Measurements from ENCODE around the gene SLC36A4. TPM values are rescaled to one million over a fixed set of nuclear protein-coding genes. Genes with fewer than 3 reads are reported as not detected.
"Not testable (repeated sequence)": the region's sequence is repeated elsewhere in the genome, so short reads cannot be mapped to it uniquely, and the experiment has no call there.

SLC36A4 gene
- total RNA-seq, 2 experiments from 2014 or later = 3.0 to 4.2 TPM

DNA sequence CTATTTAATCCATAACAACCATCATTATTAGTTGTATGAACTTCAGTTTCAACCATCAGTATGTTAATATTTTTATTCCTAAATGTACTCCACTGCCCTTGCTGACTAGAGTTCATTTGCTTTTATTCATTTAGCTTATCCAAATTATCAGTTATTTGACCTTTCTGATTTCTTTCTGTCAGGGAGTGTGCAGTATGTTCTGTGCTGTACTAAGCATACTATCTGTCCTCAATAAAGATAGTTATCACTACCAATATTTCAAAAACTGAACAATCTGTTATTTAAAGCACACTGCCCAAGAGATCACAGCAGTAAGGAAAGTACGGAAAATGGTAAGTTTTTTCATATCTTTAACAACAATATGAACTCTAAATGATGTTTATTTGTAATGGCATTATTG, 8.3 kb downstream of the SLC36A4 start:
- no peaks in the 10 kb centered on the region for H3K4me1 ChIP-seq (ENCODE audit: insufficient read depth, low read length, poor library complexity, severe bottlenecking)
- no peak overlapping the region for H3K4me2 ChIP-seq (ENCODE audit: low read length)
- no peaks in the 10 kb centered on the region for H3K9me2 ChIP-seq (ENCODE audit: insufficient read depth, low read length)
- H2AFZ ChIP-seq (ENCODE audit: low read length) = no peak overlapping the region
- no peaks in the 10 kb centered on the region for H3K36me3 ChIP-seq (ENCODE audit: insufficient read depth, low read length)
- TF ChIP-seq EZH2phosphoT487 (IDR thresholded peaks at IDR 0.05; ENCODE audit: borderline replicate concordance, low read depth, low read length) (no peak), CTCF (conservative IDR thresholded peaks at IDR 0.05; ENCODE audit: low read length) (no peak)
- no peak overlapping the region for H3K4me3 ChIP-seq (ENCODE audit: low read depth, low read length, poor library complexity, severe bottlenecking)
- intact Hi-C loops (cut with micrococcal nuclease; ENCODE audit: unreplicated experiment) = no loop called here
- no peak overlapping the region for H3K27ac ChIP-seq (ENCODE audit: low read depth, low read length, poor library complexity, severe bottlenecking)
- no TSS peak for BruUV-seq (replicated peaks)
- no peaks in the 10 kb centered on the region for H3K9me3 ChIP-seq (ENCODE audit: low read length)
- ChIA-PET POLR2A (interaction anchor here (0.5 kb wide), 1 partner anchor 36 kb away, joined by 3 read pairs; no protein-coding TSS in a partner anchor), CTCF (ENCODE audit: unreplicated experiment) (interaction anchor here (0.6 kb wide), 1 partner anchor 270 kb away, joined by 4 read pairs; no protein-coding TSS in a partner anchor)
- no peaks in the 10 kb centered on the region for H3K79me2 ChIP-seq (ENCODE audit: insufficient read depth, low read depth, low read length)
- H4K20me1 ChIP-seq (ENCODE audit: insufficient read depth, low read length) = no peaks in the 10 kb centered on the region
- no peak for DNase-seq (ENCODE audit: low spot score)

DNA sequence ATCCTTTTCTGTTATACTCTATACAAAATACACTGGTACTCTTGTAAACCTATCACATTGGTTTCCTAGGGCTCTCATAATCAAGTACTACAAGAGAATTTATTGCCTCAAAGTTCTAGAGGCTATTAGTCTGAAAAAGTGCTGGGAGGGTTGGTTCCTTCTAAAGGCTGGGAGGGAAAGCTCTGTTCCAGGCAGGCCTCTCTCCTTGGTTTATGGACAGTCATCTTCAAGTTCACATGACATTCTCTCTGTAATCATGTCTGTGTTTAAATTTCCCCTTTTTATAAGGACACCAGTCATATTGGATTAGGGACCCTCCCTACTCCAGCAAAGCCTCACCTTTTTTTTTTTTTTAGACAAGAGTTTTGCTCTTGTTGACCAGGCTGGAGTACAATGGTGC, 9.1 kb downstream of the SLC36A4 start:
- POLR2A ChIA-PET = no interaction called here
- Histone ChIP-seq H4K20me1 (ENCODE audit: insufficient read depth, low read length) (no peaks in the 10 kb centered on the region), H3K79me2 (ENCODE audit: insufficient read depth, low read depth, low read length) (no peaks in the 10 kb centered on the region), H3K4me3 (ENCODE audit: low read depth, low read length, poor library complexity, severe bottlenecking) (no peak overlapping the region), H3K4me1 (ENCODE audit: insufficient read depth, low read length, poor library complexity, severe bottlenecking) (no peaks in the 10 kb centered on the region), H2AFZ (ENCODE audit: low read length) (no peak overlapping the region), H3K9me2 (ENCODE audit: insufficient read depth, low read length) (no peaks in the 10 kb centered on the region), H3K9me3 (ENCODE audit: low read length) (no peaks in the 10 kb centered on the region), H3K4me2 (ENCODE audit: low read length) (no peak overlapping the region), H3K27ac (ENCODE audit: low read depth, low read length, poor library complexity, severe bottlenecking) (no peak overlapping the region), H3K36me3 (ENCODE audit: insufficient read depth, low read length) (no peaks in the 10 kb centered on the region)
- no peak for TF ChIP-seq CTCF (conservative IDR thresholded peaks at IDR 0.05; ENCODE audit: low read length)
- no peak for TF ChIP-seq EZH2phosphoT487 (IDR thresholded peaks at IDR 0.05; ENCODE audit: borderline replicate concordance, low read depth, low read length)
- intact Hi-C loops (cut with micrococcal nuclease; ENCODE audit: unreplicated experiment) = no loop called here
- no TSS peak for BruUV-seq (replicated peaks)
- DNase-seq (ENCODE audit: low spot score) = no peak
- CTCF ChIA-PET (ENCODE audit: unreplicated experiment) = no interaction called here

- H4K20me1 ChIP-seq (ENCODE audit: insufficient read depth, low read length) = no peaks in the 10 kb centered on the region
- no peaks in the 10 kb centered on the region for H3K4me1 ChIP-seq (ENCODE audit: insufficient read depth, low read length, poor library complexity, severe bottlenecking)
- H3K9me3 ChIP-seq (ENCODE audit: low read length) = no peaks in the 10 kb centered on the region
- intact Hi-C loops (cut with micrococcal nuclease; ENCODE audit: unreplicated experiment) = no loop called here
- H3K9me2 ChIP-seq (ENCODE audit: insufficient read depth, low read length) = no peaks in the 10 kb centered on the region
- H3K4me2 ChIP-seq (ENCODE audit: low read length) = no peak overlapping the region
- BruUV-seq (replicated peaks) = no TSS peak
- no peaks in the 10 kb centered on the region for H3K79me2 ChIP-seq (ENCODE audit: insufficient read depth, low read depth, low read length)
- CTCF ChIA-PET (ENCODE audit: unreplicated experiment) = no interaction called here
- no peak overlapping the region for H3K4me3 ChIP-seq (ENCODE audit: low read depth, low read length, poor library complexity, severe bottlenecking)
- no peak for DNase-seq (ENCODE audit: low spot score)
- TF ChIP-seq EZH2phosphoT487 (IDR thresholded peaks at IDR 0.05; ENCODE audit: borderline replicate concordance, low read depth, low read length) (no peak), CTCF (conservative IDR thresholded peaks at IDR 0.05; ENCODE audit: low read length) (no peak)
- POLR2A ChIA-PET = interaction anchor here (0.6 kb wide), 1 partner anchor 317 kb away, joined by 3 read pairs; no protein-coding TSS in a partner anchor
- H3K27ac ChIP-seq (ENCODE audit: low read depth, low read length, poor library complexity, severe bottlenecking) = no peak overlapping the region
- H2AFZ ChIP-seq (ENCODE audit: low read length) = no peak overlapping the region
- no peaks in the 10 kb centered on the region for H3K36me3 ChIP-seq (ENCODE audit: insufficient read depth, low read length)
These were observed 10.5 kb downstream of the SLC36A4 start for GRCh38 chr11:93187290-93187689.

GRCh38 chr11:93177891-93178290, 19.9 kb downstream of the SLC36A4 start:
- H3K36me3 ChIP-seq (ENCODE audit: insufficient read depth, low read length); H3K79me2 ChIP-seq (ENCODE audit: insufficient read depth, low read depth, low read length); H3K4me3 ChIP-seq (ENCODE audit: low read depth, low read length, poor library complexity, severe bottlenecking); H3K4me1 ChIP-seq (ENCODE audit: insufficient read depth, low read length, poor library complexity, severe bottlenecking); DNase-seq (ENCODE audit: low spot score); CTCF ChIA-PET (ENCODE audit: unreplicated experiment); intact Hi-C loops (cut with micrococcal nuclease; ENCODE audit: unreplicated experiment); H3K27ac ChIP-seq (ENCODE audit: low read depth, low read length, poor library complexity, severe bottlenecking); BruUV-seq (replicated peaks); H3K4me2 ChIP-seq (ENCODE audit: low read length); H3K9me2 ChIP-seq (ENCODE audit: insufficient read depth, low read length); H2AFZ ChIP-seq (ENCODE audit: low read length); H3K9me3 ChIP-seq (ENCODE audit: low read length); H4K20me1 ChIP-seq (ENCODE audit: insufficient read depth, low read length); POLR2A ChIA-PET: not testable (repeated sequence)

All from OCI-LY7 (cell line).